ENCODE measurements around the gene MAST4.

DNA sequence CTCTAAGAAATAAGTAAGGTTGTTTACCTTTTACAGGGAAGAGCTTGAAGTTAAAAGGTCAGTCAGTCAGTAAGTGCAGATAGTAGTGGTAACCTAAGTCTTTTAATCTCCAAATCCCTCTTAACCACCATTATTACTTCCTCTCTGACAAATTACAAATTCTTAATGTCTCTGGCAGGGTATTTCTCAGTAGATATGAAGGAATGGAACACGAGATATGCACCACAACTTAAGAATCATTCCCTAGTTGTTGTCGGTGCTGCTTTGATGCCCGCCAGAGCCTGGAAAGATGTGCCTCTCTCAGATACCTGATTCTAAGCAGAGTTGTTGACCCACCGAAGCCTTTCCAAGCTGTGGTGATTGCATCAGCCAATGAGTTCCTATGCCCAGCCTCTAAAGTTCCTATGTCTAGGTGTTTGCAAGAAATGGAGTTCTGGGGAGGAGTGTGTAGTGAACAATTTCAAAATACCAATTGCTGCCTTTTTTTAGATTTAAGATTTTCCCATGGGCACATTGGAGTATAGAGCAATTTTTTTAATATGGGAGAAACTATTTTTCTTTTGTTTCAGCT lies 521.9 kb downstream of the MAST4 start:
- TF ChIP-seq CTCF (IDR thresholded peaks at IDR 0.05; ENCODE audit: low read depth, low read length, poor library complexity, severe bottlenecking) (no peak), EZH2phosphoT487 (IDR thresholded peaks at IDR 0.05; ENCODE audit: borderline replicate concordance, low read length) (no peak)

Measured in DOHH2 (cell line).